DND-41 (cell line): Measurements from ENCODE around the gene ACMSD.

Experiments
- EZH2 ChIP-seq: IDR thresholded peaks from 3 replicates; pipeline ENCODE4 v1.6.1; 2012; ENCODE audit warnings: borderline replicate concordance, low read depth, mild to moderate bottlenecking, moderate library complexity, low read length, inconsistent platforms; ENCODE audit not compliant: severe bottlenecking
- TF ChIP-seq, protein P1 (sequence below): IDR thresholded peaks from 2 replicates; pipeline ENCODE4 v1.5.1; 2012; ENCODE audit warnings: borderline replicate concordance, low read length, moderate library complexity, mild to moderate bottlenecking; ENCODE audit not compliant: poor library complexity, severe bottlenecking; ENCODE audit errors: extremely low read depth

DNA sequence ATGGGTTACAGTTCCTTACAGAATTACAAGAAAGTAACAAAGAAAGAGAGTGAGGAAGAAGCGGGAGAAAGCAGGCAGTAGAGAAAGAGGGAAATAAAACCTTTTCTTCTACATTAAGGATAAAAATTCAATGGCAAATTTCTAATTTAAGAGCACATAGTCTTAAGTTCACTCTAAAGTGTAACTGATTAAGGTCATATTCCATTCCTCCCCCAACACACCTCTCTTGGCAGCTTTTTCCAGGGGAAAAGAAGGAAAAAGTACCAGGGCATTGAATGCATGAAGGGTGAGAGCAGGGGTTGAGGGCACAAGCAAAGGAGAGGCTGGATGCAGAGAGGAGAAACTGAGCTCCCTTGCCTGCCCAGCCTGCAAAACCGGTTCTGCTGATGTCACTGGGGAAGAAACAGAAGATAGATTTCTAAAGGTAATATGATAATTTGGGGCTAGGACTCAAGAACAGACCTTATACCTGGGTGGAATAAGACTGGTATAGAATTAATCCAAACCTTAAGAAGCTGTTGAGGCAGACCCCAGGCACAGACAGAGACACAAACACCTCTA lies 4.6 kb downstream of the ACMSD start:
- TF ChIP-seq, protein P1, sequence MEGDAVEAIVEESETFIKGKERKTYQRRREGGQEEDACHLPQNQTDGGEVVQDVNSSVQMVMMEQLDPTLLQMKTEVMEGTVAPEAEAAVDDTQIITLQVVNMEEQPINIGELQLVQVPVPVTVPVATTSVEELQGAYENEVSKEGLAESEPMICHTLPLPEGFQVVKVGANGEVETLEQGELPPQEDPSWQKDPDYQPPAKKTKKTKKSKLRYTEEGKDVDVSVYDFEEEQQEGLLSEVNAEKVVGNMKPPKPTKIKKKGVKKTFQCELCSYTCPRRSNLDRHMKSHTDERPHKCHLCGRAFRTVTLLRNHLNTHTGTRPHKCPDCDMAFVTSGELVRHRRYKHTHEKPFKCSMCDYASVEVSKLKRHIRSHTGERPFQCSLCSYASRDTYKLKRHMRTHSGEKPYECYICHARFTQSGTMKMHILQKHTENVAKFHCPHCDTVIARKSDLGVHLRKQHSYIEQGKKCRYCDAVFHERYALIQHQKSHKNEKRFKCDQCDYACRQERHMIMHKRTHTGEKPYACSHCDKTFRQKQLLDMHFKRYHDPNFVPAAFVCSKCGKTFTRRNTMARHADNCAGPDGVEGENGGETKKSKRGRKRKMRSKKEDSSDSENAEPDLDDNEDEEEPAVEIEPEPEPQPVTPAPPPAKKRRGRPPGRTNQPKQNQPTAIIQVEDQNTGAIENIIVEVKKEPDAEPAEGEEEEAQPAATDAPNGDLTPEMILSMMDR = no peak
- no peak for TF ChIP-seq EZH2
